ENCODE measurements around the gene OTOF.

The OTOF gene

DNA sequence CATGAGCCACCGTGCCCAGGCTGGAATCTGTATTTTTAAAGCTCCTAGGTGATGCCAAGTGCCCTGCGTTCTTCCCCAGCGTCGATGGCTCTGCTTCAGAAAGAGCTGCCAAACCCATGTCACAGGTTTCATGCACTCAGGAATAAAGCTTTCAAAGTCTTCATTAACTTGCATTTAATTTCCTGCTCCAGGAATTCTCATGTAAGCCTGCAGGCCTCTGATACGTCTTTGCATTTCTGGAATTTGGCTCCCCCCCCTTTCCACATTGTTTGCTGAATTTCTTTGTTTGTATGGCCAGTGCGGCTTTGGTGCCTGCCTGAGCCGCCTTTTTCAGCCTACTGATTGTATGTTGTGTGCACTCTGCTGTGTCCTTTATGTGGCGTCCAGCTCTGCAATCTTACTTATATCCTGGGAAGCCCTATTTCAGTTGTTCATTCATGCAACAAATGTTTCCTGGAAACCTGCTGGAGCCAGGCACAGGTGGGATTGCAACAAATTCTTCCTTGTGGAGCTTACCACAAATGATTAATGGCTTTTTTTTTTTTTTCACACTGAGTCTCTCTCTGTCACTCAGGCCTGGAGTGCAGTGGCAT, 17.9 kb upstream of the OTOF start:
- DNase-seq, result no peak

- no peak for DNase-seq
These were observed 17.0 kb upstream of the OTOF start for GRCh38 chr2:26494891-26495290.

DNA sequence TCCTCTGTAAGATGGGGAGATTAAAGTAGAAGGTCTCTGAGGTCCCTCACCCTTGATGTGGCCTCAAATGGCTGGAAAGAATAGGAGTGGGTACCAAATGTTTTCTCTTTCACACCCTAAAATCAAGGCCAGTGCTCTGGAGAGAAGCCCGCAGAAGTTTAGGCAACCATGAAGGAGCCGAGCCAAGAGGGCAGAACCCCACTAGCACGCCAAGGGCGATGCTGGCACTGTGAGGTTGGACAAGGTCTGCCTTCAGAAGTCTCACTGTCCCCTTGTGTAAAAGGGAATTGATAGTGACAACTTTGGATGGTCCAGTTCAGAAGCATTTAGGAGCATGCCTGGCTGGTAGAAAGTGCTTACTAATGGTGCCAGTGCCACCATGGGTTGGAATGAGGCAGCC, 16.3 kb upstream of the OTOF start:
- DNase-seq, result no peak

- DNase-seq, result no peak
These were observed 15.6 kb upstream of the OTOF start for GRCh38 chr2:26493566-26493965.

DNA sequence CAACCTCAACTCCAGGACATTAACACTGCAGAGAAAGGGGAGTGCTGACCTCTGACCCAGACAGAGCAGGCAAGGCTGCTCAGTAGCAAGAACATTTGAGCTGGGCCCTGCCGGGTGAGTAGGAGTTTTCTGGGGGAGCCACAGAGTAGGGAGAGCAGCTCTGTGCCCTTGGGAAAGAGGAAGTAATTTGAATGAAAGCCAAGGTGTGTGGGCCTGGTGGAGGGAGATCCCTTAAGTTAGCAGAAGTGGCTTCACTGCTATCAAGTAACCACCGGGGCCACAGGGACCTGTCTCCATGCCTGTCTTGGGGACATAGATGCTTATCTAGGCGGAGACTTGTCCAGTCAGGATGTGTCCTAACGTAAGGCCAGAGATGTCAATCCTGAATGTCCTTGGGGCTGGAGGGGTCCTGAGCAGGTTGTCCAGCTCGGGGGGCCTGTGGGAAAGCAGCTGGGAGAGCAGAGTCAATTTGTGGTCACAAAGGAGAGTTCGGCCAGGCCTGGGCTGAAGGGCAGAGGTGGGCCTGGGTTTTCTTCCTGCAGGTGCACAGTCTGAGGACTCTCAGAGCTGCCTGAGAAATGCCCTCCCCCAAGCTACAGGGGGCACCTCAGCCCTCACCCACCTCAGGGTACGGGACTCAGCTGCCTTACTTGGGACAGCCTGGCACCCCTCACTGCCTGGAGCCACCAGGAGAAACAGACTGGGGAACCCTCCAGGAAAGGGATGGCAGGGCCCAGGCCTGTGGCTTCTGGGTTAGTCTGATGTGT, 15.0 kb upstream of the OTOF start:
- no peak for DNase-seq

DNA sequence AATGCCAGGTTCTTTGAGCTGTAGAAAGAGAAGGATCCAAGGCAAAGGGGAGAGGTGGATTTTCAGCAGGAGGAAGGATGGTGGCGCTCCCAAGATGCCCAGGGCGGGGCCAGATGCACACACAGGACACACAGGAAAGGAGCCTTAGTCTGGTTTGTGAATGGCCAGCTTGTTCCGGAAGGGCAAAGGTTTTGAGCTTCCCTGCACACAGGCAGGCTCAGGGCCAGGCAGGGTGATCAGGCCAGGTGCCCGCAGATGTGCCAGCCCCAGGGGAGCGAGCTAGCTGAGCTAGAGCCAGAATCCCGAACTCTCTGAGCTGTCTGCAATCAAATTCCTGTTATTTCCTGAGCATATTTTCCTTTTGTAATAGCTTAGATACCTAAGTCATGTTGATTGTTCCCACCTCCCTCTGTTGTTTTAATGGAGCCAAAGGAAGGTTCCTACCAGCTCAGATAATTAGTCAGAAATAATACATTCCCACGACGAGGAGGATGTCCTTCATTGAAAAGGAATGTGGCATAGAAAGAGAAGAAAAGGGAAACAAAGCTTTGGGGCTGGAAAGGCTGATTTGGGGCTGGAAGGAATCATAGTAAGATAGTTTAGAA, 13.7 kb upstream of the OTOF start:
- DNase-seq, result peak; percentile 8

DNA sequence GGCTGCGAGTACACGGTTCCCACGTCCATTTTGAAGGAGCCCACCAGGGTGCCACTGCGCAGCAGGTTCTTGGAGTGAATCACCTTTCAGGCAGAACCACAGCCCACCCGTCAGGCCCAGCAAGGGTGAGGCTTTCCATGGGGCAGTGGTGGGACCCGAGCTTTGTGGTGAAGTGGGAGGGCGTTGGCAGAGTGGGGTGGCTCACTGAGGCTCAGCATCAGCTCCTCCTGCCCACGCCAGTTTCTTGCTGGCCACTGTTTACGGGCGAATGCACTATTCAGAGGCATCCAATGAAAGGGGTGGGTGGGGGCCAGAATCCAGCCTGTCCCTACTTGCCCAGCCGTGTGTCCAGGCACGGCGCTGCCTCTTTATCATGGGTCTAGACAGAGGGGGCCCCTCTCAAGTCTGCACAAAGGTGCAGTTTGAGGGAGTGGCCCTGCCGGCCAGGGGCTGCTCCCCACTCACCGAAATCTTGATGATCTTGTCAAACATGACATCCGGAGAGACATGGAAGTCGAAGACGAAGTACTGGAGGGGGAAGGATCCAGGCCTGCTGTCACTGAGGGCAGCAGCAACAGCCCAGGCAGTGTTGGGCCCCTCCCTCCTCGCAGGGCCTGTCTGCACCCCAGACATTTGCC, 11.4 kb upstream of the OTOF start:
- DNase-seq, result no peak

DNA sequence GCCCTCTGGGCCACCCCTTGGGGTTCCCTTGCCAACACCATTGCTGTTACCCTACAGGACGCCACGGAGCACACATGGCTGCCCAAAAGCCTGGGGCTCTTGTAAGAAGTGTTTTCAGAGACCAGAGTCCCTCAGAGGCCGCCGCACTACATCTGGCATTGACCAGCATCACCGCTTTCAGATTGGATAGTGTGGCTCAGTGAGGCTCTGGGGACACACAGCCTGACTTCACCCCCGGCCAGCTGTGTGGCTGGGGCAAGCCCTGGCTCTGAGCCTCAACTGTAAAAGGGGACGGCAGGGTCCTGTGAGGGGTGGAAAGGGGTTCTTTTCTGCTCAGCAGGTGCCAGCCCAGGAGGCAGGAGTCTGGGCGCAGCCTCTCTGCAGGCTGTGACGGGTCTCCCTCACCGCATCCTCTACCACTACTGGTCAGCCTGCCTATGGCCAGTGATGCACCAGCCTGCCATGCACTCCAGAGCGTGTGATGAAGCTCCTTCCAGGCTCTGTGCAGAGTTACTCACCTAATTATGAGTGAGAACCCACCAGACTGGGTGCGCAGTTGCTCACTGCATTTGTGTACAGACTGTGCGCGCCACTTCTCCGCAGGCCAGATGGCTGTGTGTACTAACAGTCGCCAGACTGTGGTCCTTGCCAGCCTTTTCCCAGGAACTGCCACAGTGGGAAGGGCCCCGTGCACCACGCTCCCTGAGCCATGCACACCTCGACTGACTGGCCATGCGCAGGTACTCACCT, 10.7 kb upstream of the OTOF start:
- DNase-seq, result no peak

DNA sequence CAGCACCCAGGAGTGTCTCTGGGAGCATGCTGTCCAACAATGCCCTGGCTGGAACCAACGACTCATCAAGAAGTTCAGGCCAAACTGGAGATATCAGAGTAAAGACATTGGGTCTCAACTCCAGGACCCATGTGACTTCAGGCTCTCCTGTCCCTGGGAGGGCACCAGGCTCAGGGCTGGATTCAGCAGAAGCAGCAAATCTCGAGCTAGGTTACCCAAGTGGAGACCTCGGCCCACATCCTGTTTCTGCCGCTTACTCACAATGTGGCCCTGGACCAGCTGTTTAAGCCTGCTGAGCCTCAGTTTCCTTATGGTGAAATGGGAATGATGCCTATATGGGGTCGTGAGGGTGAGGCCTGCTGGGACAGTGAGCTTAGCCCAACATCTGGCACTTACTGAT, 9.3 kb upstream of the OTOF start:
- no peak for DNase-seq

DNA sequence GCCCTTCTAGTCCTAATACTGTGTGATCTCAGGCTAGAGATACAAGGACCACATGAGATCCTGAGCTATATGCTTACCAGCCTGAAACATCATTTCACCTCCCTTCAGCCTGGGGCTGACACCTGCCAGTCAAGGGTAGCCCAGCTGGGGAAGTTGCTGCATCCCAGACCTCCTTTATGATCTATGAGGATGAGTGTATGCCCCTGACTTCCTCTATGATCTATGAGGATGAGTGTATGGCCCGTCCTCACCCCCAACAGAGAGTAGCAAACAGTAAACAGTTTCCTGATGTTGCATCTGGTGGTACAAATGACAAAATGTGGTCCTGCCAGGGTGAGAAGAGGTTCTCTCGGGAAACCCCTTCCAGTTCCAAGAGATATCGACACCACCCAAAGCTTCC, 8.9 kb upstream of the OTOF start:
- DNase-seq, result no peak

DNA sequence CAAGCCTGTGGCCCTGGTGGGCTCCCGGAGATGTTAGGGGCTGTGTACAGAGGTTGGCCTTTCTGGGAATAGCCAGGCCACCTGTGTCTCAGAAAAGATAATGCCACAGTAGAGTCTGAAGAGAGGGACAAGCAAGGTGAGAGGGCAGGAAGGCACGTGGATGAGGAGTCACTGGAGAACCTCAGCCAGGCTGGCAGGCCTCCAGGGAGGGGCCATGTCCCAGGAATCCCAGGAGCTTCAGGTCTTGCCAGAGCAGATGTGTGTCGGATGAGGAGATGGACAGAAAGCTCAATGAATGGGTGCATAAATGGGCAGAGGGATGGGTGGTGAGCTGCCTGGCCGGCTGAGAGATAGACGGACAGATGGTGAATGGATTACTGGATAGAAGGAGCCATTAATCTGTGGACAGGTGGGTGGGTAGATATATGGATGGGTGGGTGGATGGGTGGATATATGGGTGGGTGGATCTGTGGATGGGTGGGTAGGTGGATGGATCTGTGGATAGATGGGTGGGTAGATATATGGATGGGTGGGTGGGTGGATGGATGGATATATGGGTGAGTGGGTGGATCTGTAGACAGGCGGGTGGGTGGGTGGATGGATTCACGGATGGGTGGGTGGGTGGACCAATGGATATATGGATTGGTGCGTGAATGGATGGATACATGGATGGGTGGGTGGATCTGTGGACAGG, 7.9 kb upstream of the OTOF start:
- DNase-seq, result no peak

- DNase-seq, result no peak
These were observed 7.2 kb upstream of the OTOF start for GRCh38 chr2:26485099-26485498.

DNA sequence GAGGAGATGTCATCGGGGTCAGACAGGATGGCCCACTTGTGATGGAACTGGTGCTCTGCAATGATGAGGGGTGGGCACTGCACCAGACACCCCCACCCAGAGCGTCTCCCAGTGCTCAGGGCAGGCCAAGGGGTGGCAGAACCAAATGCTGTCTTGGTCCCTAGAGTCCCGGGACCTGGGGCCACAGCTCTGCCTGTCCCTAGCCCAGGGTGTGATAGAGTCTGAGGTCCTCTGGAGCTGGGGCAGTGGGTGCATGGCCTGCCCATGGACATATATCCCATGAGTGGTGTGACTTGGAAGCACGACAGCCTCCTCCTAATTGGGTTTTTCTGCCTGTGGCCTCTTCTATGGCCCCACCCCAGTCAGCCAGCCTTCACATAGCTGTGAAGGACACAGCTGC, 6.7 kb upstream of the OTOF start:
- DNase-seq, result no peak

- no peak for DNase-seq
These were observed 6.1 kb upstream of the OTOF start for GRCh38 chr2:26483957-26484565.

- DNase-seq, result no peak
These were observed 5.6 kb upstream of the OTOF start for GRCh38 chr2:26483516-26483915.

DNA sequence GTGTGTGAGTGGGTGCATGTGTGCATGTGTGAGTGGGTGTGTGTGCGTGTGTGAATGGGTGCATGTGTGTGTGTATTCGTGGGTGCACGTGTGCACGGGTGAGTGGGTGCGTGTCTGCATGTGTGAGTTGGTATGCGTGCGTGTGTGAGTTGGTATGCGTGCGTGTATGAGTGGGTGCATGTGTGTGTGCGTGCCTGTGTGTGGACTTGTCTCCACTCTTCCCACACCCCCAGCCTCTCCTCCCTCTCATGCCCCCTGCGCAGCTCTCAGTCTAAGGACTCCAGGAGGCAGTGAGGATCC, 5.1 kb upstream of the OTOF start:
- DNase-seq, result no peak

DNA sequence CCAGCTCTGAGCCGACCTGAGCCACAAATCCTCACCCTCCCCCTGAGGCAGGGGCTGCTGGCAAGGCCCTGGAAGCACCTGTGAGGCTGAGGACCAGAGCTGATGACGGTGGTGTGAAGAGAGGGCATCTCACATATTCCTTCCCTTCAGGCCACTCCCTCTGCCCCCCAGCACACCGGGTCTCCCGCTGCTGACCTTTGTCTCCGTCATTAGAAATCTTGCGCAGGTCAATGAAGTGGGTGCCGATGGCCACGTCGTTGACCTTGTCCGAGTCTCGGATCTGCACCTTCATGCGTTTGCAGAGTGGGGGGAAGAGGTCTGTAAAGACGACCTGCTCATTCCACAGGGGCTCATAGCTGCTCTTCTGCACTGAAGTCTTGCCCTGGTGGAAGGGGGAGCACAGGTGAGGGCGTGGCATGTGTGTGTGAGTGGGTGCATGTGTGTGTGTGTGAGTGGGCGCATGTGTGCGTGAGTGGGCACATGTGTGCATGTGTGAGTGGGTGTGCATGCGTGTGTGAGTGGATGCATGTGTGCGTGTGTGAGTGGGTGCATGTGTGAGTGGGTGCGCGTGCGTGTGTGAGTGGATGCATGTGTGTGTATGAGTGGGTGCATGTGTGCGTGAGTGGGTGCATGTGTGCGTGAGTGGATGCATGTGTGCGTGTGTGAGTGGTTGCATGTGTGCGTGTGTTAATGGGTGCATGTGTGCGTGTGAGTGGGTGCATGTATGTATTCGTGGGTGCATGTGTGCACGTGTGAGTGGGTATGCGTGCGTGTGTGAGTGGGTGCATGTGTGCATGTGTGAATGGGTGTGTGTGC, 4.5 kb upstream of the OTOF start:
- DNase-seq, result no peak

GRCh38 chr2:26481706-26482105, 3.8 kb upstream of the OTOF start:
- no peak for DNase-seq

GRCh38 chr2:26480566-26481423, 2.9 kb upstream of the OTOF start:
- DNase-seq, result no peak

- no peak for DNase-seq
These were observed 2.1 kb upstream of the OTOF start for GRCh38 chr2:26479789-26480565.
